Right renal pelvis (tissue), 4 donors: ENCODE results near the gene LDLR. TPM values are rescaled to one million over a fixed set of nuclear protein-coding genes. Genes with fewer than 3 reads are reported as not detected.
"Not testable (repeated sequence)": the region's sequence is repeated elsewhere in the genome, so short reads cannot be mapped to it uniquely, and the experiment has no call there.

Experiments
- DNase-seq, 4 donors: peaks; one replicate each; pipeline ENCODE4 v3.0.0-alpha.2; 2013; ENCODE audit warnings: low read depth in 4 of 4, low spot score in 3 of 4, missing footprints in 1 of 4
- polyA plus RNA-seq, 4 donors: library from polyadenylated mRNA; unstranded; fragments of 120-200 nt; gene quantifications; one replicate each; pipeline ENCODE4 v1.2.1, GENCODE V29; 2013; ENCODE audit not compliant: insufficient read length in 4 of 4

LDLR gene
- polyA plus RNA-seq, 4 donors = 21.8 to 27.9 (median 24.9) TPM

DNA sequence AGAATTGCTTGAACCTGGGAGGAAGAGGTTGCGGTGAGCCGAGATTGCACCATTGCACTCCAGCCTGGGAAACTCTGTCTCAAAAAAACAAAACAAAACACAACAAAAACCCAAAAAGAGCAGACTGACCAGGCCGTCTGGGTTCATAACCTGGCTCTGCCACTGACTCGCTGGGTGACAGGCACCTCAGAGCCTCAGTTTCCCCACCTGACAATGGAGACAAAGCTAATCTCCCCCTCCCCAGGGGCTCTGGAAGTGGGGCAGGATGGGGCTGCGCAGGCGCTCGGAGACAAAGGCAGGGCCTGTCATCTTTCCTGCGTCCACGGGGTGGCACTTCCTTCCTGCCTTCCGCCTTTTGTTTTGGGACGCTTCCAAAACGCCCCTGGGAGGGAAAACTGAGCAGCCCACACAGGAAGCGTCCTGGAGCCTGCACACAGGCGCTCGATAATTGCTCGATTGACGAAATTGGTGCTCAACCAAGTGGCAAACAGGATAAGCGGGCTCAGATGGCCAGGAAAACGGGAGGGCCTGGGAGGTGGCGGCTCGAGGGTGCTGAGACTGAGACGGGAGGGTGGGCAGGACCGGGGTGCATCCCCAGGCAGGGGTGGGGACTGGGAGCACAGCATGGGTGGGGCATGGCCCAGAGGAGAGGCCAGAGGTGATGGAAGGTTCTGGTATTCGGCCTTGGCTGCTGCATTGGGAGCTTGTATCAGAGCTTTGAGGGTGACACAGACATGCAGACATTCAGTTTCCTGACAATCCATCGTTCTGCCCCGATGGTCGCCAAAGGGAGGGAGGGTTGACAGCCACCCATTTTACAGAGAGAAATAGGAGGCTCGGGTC, 48.5 kb downstream of the LDLR start:
- DNase-seq = peak; percentile 71 to 82 (median 79)

DNA sequence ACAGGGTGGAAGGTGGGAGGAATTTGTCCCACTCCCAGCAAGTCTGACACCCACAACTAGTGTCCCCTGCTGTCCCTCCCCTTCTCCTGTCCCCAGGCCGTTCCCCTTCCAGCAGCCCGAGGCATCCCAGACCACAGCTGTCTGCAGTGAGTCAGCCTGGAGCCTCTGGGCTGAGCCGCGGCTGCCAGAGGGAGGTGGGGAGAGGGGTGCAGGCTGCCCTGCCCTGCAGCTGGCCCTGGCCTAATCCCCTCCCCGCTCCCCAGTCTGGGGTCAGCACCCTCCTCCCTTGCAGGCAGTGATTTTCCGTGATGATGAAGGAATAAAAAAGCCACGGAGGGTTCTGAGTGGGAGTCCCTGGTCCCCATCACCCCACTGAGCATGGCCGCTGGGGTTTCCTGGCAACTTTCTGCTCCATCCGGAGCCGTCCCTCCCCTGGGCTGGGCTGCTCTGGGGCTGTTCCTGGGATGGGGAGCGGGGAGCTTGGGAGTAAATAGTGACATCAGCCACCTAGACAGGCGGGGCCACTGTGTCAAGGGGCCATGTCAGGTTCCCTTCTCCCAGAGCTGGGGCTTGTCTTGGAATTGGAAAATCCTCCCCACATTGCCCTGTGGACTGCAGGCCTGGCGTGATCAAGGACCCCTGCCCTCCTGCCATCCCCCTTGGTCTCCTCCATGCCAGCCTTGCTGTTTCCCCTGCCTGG, 49.5 kb downstream of the LDLR start:
- no peak for DNase-seq

GRCh38 chr19:11140023-11140538, 50.8 kb downstream of the LDLR start:
- DNase-seq = not testable (repeated sequence)

GRCh38 chr19:11140896-11141295, 51.6 kb downstream of the LDLR start:
- no peak for DNase-seq

DNA sequence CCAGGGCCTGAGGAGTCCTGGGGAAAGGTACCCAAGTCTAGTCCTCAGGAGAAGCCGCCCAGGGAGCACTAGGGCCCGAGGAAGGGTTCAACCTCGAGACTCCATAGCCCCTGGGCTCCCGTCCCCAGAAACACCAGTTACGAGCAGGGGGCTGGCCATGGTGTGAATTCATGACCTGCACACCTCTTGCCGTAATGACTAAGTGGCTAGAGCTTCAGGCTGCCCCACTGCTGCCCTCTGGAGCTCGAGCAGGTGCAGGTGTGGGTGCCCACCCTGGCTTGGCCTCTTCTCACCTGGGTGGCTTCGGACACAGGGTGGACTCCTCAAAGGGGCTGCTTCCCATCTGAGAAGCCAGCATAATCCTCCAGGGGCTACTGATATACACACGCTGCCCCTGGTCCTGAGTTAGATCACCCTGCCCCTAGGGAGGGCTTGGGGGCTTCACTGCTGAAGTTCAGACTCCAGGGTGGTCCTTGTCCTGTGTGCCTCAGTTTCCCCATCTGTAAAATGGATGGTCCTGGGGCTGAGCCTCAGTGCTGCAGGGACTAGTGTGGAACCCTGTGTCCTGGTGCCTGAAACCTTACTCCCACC, 52.8 kb downstream of the LDLR start:
- no peak for DNase-seq

DNA sequence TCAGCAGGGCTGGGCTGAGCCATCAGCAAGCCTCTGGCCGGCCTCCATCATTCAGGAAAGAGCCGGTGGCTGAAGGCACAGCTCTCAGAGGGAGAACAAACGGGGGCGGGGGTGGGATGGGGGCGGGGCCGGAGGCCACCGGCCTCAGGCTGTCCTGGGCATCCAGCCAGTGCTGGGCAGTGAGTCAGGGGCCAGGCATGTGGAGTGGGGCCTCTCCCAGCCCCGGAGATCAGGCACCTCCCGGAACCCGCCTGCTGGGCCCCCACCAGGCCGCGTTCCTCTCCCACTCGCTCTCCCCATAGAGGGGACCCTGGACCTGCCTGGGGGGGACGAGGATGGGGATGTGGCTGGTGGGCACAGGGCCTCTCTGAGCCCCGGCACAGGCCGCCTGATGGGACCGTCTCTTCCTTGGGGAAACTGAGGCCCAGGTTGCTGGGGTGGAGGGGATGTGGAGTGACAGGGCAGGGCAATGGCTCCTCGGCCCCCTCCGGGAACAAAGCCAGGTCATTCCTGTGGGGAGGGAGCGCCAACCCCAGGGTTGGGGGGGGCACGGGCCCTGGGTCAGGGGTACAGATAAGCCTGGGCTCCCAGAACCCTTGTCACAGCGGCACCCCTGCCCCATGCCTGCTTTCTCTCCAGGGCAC, 53.4 kb downstream of the LDLR start:
- DNase-seq = peak; percentile 58 to 78 (median 75)

DNA sequence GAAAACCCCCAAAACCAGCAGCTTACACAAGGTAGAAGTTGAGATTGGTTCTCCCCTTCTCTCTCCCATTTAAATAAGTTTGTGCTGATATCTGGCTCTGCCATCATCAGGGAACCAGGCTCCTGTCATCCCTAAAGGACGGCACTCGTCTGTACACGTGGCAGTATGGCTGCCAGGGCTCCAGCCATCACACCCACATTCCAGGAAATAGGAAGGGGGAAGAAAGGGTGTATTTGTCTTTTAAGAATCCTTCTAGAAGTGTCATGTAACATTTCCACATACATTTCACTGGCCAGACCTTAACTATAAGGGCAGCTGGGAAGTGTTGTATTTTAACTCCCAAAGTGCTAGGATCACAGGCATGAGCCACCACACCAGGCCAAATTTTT, 56.3 kb downstream of the LDLR start:
- no peak for DNase-seq

DNA sequence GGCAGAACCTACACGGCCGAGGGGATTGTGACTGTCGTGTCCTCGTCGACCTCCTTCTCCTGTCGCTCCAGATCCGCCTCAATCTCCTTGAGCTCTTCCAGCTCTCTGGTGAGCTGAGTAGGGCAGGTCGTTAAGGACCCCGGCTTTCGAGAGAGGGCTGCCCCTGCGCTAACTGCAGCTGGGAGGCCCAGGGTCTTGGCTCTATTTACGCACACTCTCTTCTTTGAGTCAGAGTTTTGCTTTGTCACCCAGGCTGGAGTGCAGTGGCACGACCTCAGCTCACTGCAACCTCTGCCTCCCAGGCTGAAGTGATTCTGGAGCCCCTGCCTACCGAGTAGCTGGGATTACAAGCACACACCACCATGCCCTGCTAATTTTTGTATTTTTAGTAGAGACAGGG, 58.7 kb downstream of the LDLR start:
- no peak for DNase-seq

DNA sequence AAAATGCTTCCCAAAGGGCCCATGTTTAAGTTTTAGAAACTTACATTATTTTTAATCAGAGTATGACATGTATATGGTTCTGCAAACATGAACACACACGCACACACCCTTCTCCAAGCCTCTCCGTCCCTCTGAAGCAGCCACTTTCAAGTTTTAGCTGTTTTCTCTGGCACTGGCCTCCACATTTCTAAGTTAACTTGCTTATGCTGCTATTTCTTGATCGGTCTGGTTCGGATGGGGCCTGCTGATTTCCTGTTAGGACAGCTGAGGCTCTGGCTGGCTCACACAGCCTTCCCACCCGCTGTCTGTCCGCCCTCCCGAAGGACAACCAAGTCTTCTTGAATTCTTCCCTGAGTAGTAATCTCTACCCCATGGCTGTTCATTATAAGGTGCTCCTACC, 61.9 kb downstream of the LDLR start:
- no peak for DNase-seq

- DNase-seq = no peak
Observed at GRCh38 chr19:11152318-11153062, 63.2 kb downstream of the LDLR start.

DNA sequence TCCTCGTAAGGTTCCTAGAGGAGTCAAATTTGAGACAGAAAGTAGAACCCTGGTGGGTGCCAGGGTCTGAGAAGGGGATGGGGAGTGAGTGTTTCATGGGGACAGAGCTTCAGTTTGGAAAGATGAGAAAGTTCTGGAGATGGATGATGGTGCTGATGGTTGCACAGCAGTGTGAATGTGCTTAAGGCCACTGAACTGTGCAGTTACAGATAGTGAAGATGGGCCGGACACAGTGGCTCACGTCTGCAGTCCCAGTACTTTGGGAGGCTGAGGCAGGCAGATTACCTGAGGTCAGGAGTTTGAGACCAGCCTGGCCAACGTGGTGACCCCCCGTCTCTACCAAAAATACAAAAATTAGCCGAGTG, 65.4 kb downstream of the LDLR start:
- no peak for DNase-seq

DNA sequence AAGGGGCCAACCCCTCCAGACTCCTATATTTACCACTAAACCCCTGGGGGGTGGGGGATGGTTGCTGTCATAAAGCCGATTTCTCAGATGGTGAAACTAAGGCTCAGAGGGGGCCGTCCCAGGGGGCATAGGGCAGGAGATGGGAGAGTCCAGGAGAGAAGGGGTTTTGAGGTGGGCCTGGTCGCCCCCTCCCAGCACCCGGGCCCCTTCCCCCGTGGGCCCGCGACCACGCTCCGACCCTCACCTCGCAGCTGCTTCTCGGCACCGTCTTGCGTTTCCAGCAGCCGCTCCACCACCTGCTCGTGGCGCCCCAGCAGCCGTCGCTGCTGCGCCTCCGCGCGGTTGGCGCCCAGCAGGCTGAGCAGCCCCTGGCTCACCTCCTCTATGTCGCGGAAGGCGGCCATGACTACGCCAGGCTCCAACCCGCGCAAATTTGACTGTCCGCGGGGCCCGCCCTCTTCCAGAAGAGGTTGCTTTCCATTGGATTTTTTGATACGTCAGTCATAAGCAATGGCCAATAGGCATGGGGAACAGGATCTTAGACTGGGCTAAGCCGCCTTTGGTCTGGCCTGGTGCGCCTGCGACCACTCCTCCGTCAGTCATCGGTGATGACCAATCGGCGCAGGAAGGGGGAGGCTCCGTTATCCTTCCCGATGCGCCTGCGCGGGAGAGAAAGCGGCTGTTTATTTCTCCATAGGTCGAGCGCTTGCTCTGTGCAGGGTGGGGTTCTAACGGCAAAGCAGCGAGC, 66.3 kb downstream of the LDLR start, which contains the start of gene SPC24:
SPC24 (minus strand) TSS at position 410 of the 748 bp plus-strand sequence; CDS start at position 404, 6 bp downstream.
- DNase-seq = peak; percentile 88 to 95 (median 94)

DNA sequence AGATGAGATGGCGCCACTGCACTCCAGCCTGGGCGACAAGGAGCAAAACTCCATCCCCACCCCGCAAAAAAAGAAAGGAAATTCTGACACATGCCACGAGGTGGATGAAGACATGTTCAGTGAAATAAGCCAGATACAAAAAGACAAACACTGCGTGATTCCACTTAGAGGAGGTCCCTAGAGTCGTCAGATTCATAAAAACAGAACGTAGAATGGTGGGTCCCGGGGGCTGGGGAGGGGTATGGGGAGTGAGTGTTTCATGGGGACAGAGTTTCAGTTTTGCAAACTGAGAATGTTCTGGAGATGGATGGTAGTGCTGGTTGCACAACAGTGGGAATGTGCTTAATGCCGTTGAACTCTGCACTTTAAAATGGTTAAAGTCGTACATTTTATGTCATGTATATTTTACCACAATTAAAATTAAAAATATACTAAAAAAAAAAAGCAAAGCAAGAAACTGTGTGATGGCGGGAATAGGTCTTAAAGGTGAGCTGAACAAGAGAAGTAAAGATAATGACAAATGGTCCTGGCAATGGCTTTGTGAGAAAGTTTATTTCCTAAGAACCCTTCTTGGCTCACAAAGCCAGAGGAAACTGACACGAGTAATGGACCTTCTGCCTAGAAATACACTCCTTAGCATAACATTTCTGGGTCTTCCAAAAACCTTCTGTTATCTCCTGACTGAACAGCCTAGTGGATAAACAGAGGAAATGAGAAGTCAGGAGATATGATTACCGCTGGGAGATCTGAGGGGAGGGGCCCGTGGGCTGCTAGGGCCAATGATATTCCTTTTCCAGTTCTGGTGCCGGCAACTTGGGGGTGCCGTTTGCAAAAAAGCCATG, 70.6 kb downstream of the LDLR start:
- DNase-seq = no peak

- not testable (repeated sequence) for DNase-seq
Observed at GRCh38 chr19:11160440-11160768, 71.1 kb downstream of the LDLR start.

- DNase-seq = no peak
Observed at GRCh38 chr19:11164296-11164695, 75.0 kb downstream of the LDLR start.

DNA sequence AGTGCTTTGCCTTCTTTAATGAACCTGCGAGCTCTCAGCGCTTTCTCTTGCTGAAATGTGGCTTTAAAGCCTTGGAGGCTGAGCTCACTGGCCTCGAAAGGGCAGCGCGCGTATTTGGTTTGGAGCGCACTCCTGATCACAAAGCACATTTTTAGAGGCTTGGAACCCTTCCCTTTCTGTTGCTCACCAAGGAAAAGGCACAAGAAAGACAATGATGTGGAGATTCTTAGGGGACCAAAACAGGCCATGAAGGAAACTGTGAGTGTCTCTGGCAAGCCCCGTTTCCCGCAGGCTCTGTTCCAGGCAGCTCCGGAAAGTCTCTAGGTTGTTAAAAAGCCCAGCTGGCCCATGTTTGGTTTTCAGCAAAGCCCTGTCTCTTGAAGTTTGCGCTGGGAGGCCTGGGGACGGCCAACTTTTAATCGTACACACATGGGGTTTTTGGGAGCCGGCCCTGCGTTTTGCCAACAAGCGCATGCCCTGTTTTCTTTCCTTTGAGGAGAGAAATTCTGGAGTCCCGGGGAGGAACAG, 75.7 kb downstream of the LDLR start:
- DNase-seq = peak in 1 of 4 donors; percentile 51

DNA sequence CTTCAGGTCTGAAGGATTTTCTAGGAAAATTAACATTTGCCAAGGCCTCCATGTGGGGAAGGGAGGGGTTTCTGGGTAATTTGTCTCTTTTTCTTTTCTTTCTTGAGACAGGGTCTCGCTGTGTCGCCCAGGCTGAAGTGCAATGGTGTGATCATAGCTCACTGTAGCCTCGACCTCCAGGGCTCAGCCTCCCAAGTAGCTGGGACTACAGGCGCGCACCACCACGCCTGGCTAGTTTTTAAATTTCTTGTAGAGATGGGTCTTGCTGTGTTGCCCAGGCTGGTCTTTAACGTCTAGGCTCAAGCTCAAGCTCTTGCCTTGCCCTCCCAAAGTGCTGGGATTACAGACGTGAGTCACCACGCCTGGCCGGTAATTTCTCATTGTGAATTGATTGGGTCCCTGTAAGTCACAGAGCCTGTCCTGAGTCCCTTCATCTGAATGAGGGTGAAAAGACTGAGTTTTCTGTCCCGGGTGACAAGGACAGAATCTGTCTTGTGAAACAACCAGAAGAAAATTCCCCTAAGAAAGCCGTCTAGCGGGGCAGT, 76.3 kb downstream of the LDLR start:
- DNase-seq = no peak
